HL-60 (cell line): ENCODE data around the gene ASPSCR1.

ENCODE experiments used
- DNase-seq, 2 experiments: peaks; one replicate each; pipeline ENCODE4 v3.0.0-alpha.2; 2010 to 2020; ENCODE audit warnings: low read depth in 1 of 2, low spot score in 1 of 2
- H3K27ac ChIP-seq: fragments of 250-450 bp; sonication (Bioruptor Pico); replicated peaks from 2 replicates; pipeline ENCODE4 v1.5.1; 2020; ENCODE audit warnings: mild to moderate bottlenecking, moderate library complexity
- H3K27me3 ChIP-seq: fragments of 250-450 bp; sonication (Bioruptor Pico); 2 replicates; pipeline ENCODE4 v1.5.1; 2021; ENCODE audit warnings: mild to moderate bottlenecking, moderate library complexity; ENCODE audit not compliant: insufficient read depth, poor library complexity, severe bottlenecking
- H3K4me3 ChIP-seq: replicated peaks from 2 replicates; pipeline ENCODE4 v1.5.1; 2011; ENCODE audit warnings: mild to moderate bottlenecking, control low read depth, low read length; ENCODE audit not compliant: insufficient read depth
- GABPA ChIP-seq: IDR thresholded peaks from 2 replicates; pipeline ENCODE4 v1.6.1; 2012; ENCODE audit warnings: low read depth
- POLR2AphosphoS5 ChIP-seq: IDR thresholded peaks from 2 replicates; pipeline ENCODE4 v1.6.1; 2012; ENCODE audit warnings: low read depth
- REST ChIP-seq: IDR thresholded peaks from 2 replicates; pipeline ENCODE4 v1.6.1; 2012; ENCODE audit warnings: low read depth; ENCODE audit not compliant: insufficient replicate concordance
- SPI1 ChIP-seq: IDR thresholded peaks from 2 replicates; pipeline ENCODE4 v1.6.1; 2012; ENCODE audit warnings: low read depth, mild to moderate bottlenecking, borderline replicate concordance
- TF ChIP-seq, protein P1 (sequence below): IDR thresholded peaks from one replicate; pipeline ENCODE4 v1.5.1; 2011; ENCODE audit warnings: low read length, control low read depth, inconsistent platforms; ENCODE audit not compliant: insufficient read depth

The ASPSCR1 gene

DNA sequence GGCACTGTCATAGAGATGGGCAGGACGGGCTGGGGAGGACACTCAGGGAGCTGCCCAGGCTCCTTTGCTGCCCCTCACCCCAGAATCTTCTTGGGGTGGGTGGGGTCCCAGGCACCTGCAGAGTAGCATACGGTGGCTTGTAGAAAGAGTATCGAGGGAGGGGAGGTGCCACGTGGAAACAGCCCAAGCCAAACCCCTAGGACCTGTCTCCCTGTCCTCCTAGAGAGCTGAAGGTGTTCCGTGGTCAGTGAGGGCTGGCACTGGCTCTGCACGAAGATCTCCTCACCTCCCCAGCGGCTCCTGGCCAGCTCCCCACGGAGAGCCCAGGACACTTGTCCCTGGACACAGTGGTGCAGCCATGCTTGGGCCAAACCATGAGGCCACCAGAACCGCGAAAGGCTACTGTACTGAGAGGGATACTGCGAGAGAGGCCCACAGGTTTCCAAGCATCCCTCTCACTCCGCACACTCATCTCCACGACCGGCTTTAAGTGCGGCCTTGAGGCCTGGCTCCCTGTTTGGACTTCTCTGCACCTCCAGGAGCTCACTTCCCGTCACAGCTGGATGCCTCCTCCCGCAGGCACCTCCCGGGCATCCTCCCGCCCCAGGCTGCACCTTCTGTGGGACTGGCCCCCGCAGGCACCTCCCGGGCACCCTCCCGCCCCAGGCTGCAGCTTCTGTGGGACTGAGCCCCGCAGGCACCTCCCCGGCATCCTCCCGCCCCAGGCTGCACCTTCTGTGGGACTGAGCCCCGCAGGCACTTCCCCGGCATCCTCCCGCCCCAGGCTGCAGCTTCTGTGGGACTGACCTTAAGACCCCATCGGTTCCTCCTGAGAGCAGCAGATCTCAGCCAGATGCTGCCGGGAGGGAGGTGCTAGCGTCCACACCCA is 47.9 kb upstream of the ASPSCR1 start:
- H3K27ac ChIP-seq, result no peak overlapping the region
- H3K27me3 ChIP-seq, result no peaks in the 10 kb centered on the region
- no peak for DNase-seq
- no peak for TF ChIP-seq POLR2AphosphoS5
- no peak for TF ChIP-seq SPI1
- TF ChIP-seq REST, result no peak
- TF ChIP-seq, protein P1, sequence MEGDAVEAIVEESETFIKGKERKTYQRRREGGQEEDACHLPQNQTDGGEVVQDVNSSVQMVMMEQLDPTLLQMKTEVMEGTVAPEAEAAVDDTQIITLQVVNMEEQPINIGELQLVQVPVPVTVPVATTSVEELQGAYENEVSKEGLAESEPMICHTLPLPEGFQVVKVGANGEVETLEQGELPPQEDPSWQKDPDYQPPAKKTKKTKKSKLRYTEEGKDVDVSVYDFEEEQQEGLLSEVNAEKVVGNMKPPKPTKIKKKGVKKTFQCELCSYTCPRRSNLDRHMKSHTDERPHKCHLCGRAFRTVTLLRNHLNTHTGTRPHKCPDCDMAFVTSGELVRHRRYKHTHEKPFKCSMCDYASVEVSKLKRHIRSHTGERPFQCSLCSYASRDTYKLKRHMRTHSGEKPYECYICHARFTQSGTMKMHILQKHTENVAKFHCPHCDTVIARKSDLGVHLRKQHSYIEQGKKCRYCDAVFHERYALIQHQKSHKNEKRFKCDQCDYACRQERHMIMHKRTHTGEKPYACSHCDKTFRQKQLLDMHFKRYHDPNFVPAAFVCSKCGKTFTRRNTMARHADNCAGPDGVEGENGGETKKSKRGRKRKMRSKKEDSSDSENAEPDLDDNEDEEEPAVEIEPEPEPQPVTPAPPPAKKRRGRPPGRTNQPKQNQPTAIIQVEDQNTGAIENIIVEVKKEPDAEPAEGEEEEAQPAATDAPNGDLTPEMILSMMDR, result no peak
- H3K4me3 ChIP-seq, result no peak overlapping the region

- no peak for DNase-seq
- Histone ChIP-seq H3K27me3 (no peaks in the 10 kb centered on the region), H3K27ac (no peak overlapping the region), H3K4me3 (no peak overlapping the region)
- no peak for TF ChIP-seq POLR2AphosphoS5
- TF ChIP-seq, protein P1, result no peak
- no peak for TF ChIP-seq GABPA
- TF ChIP-seq SPI1, result no peak
- TF ChIP-seq REST, result peak; percentile 90
Observed at GRCh38 chr17:81930142-81931125, 47.0 kb upstream of the ASPSCR1 start.

GRCh38 chr17:81931189-81931556 is 46.3 kb upstream of the ASPSCR1 start:
- H3K4me3 ChIP-seq, result no peak overlapping the region
- TF ChIP-seq POLR2AphosphoS5 (no peak), GABPA (no peak), SPI1 (no peak), REST (no peak)
- TF ChIP-seq, protein P1, result no peak

More at GRCh38 chr17:81931189-81931556, 46.3 kb upstream of the ASPSCR1 start:
- Histone ChIP-seq H3K27ac (no peak overlapping the region), H3K27me3 (no peaks in the 10 kb centered on the region)
- no peak for DNase-seq
